ENCODE measurements around the gene AKNAD1.

AKNAD1 gene

DNA sequence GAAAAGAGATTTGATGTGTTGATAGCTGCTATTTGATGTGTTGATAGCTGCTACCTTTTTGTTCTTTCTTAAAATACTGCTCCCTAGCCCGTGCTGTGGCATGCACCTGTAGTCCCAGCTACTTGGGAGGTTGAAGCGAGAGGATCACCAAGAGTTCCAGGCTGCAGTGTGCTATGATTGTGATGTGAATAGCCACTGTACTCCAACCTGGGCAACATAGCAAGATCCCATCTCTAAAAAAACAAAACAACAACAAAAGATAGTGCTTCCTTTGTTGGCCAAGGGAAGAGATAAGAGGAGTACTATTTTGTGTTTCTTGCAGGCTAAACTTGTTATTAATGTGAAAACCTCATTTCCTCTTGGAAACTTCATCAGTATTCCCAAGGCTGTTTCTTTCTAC, 25.9 kb upstream of the AKNAD1 start:
- H3F3A ChIP-seq (ENCODE audit: insufficient read depth, low read length), result no peaks in the 10 kb centered on the region
- H3K36me3 ChIP-seq (replicated peaks; ENCODE audit: insufficient read depth, low read length), result no peaks in the 10 kb centered on the region
- no peak overlapping the region for H3K27ac ChIP-seq (ENCODE audit: low read length)
- no peaks in the 10 kb centered on the region for H3K9me2 ChIP-seq (replicated peaks; ENCODE audit: insufficient read depth, low read length)
- TF ChIP-seq EZH2phosphoT487 (IDR thresholded peaks at IDR 0.05; ENCODE audit: low read length) (no peak), EZH2 (optimal IDR thresholded peaks at IDR 0.05; ENCODE audit: low read depth, low read length) (no peak)
- TF ChIP-seq, protein P1, sequence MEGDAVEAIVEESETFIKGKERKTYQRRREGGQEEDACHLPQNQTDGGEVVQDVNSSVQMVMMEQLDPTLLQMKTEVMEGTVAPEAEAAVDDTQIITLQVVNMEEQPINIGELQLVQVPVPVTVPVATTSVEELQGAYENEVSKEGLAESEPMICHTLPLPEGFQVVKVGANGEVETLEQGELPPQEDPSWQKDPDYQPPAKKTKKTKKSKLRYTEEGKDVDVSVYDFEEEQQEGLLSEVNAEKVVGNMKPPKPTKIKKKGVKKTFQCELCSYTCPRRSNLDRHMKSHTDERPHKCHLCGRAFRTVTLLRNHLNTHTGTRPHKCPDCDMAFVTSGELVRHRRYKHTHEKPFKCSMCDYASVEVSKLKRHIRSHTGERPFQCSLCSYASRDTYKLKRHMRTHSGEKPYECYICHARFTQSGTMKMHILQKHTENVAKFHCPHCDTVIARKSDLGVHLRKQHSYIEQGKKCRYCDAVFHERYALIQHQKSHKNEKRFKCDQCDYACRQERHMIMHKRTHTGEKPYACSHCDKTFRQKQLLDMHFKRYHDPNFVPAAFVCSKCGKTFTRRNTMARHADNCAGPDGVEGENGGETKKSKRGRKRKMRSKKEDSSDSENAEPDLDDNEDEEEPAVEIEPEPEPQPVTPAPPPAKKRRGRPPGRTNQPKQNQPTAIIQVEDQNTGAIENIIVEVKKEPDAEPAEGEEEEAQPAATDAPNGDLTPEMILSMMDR (IDR thresholded peaks at IDR 0.05; ENCODE audit: low read length), result no peak
- H3K9me3 ChIP-seq (replicated peaks; ENCODE audit: insufficient read depth, low read length), result no peaks in the 10 kb centered on the region
- H3K4me3 ChIP-seq (ENCODE audit: low read length), result no peak overlapping the region
- no peaks in the 10 kb centered on the region for H3K4me1 ChIP-seq (ENCODE audit: low read length)
- no peak overlapping the region for H3K4me2 ChIP-seq (ENCODE audit: low read depth, low read length)
- no peaks in the 10 kb centered on the region for H4K20me1 ChIP-seq (ENCODE audit: insufficient read depth, low read length)
- no peak for DNase-seq
- H3K79me2 ChIP-seq (ENCODE audit: low read length), result peaks cover 30% of the 10 kb centered on the region
- no peak overlapping the region for H2AFZ ChIP-seq (ENCODE audit: low read length)
- H3K9ac ChIP-seq (ENCODE audit: low read length), result no peak overlapping the region
- no peaks in the 10 kb centered on the region for H3K27me3 ChIP-seq (replicated peaks; ENCODE audit: insufficient read depth, low read length)

DNA sequence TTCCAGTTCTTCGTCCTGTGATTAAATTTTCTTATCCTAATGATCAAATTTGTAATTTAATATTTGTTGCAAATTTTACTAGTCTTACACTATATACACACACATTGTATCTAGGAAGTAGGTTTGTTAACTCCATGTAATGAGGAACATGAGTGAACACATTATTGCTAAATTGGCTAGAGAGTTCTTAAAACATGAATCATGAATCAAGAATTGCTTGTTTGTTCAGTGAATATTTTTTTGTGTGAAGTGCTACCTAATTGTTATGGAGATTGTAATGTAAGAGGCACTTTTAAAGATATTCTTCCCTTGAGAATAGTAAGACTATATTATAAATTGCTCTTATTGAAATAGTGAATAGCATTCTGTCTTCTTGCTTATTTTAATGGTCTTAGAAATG, 24.5 kb upstream of the AKNAD1 start:
- DNase-seq, result no peak
- Histone ChIP-seq H3K9me3 (replicated peaks; ENCODE audit: insufficient read depth, low read length) (no peaks in the 10 kb centered on the region), H2AFZ (ENCODE audit: low read length) (no peak overlapping the region), H4K20me1 (ENCODE audit: insufficient read depth, low read length) (no peaks in the 10 kb centered on the region), H3K27me3 (replicated peaks; ENCODE audit: insufficient read depth, low read length) (no peaks in the 10 kb centered on the region), H3K4me1 (ENCODE audit: low read length) (no peaks in the 10 kb centered on the region), H3K9ac (ENCODE audit: low read length) (no peak overlapping the region), H3F3A (ENCODE audit: insufficient read depth, low read length) (no peaks in the 10 kb centered on the region), H3K79me2 (ENCODE audit: low read length) (peaks cover 33% of the 10 kb centered on the region), H3K9me2 (replicated peaks; ENCODE audit: insufficient read depth, low read length) (no peaks in the 10 kb centered on the region), H3K4me2 (ENCODE audit: low read depth, low read length) (no peak overlapping the region), H3K36me3 (replicated peaks; ENCODE audit: insufficient read depth, low read length) (no peaks in the 10 kb centered on the region), H3K27ac (ENCODE audit: low read length) (no peak overlapping the region), H3K4me3 (ENCODE audit: low read length) (no peak overlapping the region)
- TF ChIP-seq EZH2phosphoT487 (IDR thresholded peaks at IDR 0.05; ENCODE audit: low read length), result no peak
- TF ChIP-seq, protein P1 (IDR thresholded peaks at IDR 0.05; ENCODE audit: low read length), result no peak
- TF ChIP-seq EZH2 (optimal IDR thresholded peaks at IDR 0.05; ENCODE audit: low read depth, low read length), result no peak

DNA sequence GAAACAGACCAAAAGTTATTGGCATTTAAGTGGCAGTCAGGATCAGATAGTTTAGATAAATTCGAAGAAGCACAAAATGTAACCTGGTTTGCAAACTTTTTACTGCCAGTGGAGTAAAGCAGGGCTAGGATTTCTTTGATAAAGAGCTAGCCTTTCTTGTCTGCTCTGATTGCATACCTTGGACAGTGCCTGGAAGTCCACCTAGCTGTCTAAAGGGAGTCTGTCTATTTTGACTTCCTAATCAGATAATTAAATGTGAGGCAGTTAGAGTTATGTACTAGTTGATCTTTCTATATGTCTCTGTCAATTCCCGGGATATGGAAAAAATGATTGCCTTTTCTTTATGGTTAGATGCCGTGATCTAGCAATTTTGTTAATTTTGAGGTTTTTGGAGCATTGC, 24.0 kb upstream of the AKNAD1 start:
- H3K4me1 ChIP-seq (ENCODE audit: low read length), result no peaks in the 10 kb centered on the region
- TF ChIP-seq EZH2phosphoT487 (IDR thresholded peaks at IDR 0.05; ENCODE audit: low read length), result no peak
- H3K27ac ChIP-seq (ENCODE audit: low read length), result no peak overlapping the region
- H3K9me2 ChIP-seq (replicated peaks; ENCODE audit: insufficient read depth, low read length), result no peaks in the 10 kb centered on the region
- no peak overlapping the region for H2AFZ ChIP-seq (ENCODE audit: low read length)
- no peak for DNase-seq
- no peak overlapping the region for H3K4me3 ChIP-seq (ENCODE audit: low read length)
- no peak overlapping the region for H3K9ac ChIP-seq (ENCODE audit: low read length)
- no peak overlapping the region for H3K4me2 ChIP-seq (ENCODE audit: low read depth, low read length)
- H3K9me3 ChIP-seq (replicated peaks; ENCODE audit: insufficient read depth, low read length), result no peaks in the 10 kb centered on the region
- no peaks in the 10 kb centered on the region for H4K20me1 ChIP-seq (ENCODE audit: insufficient read depth, low read length)
- H3K36me3 ChIP-seq (replicated peaks; ENCODE audit: insufficient read depth, low read length), result no peaks in the 10 kb centered on the region
- no peaks in the 10 kb centered on the region for H3F3A ChIP-seq (ENCODE audit: insufficient read depth, low read length)
- H3K27me3 ChIP-seq (replicated peaks; ENCODE audit: insufficient read depth, low read length), result no peaks in the 10 kb centered on the region
- H3K79me2 ChIP-seq (ENCODE audit: low read length), result peaks cover 33% of the 10 kb centered on the region

DNA sequence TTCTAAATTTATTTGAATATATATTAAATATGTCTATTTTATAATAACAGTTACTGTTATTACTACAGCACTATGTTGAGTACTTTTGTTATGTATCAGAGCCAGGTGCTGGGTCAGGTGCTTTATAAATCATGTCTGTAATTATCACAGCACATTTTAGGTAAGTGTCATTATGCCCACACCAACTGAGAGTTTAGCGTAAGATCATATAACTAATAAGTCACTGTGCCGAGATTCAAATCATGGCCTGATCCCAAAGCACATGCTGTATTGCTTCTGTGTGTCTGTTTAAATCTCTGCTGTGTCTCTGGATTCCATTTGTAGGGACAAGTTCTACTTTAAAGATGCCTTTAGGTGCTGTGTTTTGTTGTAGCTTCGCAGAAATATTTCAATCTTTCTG, 21.8 kb upstream of the AKNAD1 start:
- Histone ChIP-seq H3K4me1 (ENCODE audit: low read length) (no peaks in the 10 kb centered on the region), H3K27me3 (replicated peaks; ENCODE audit: insufficient read depth, low read length) (no peaks in the 10 kb centered on the region), H2AFZ (ENCODE audit: low read length) (no peak overlapping the region), H3K9ac (ENCODE audit: low read length) (no peak overlapping the region), H3K27ac (ENCODE audit: low read length) (no peak overlapping the region), H3K36me3 (replicated peaks; ENCODE audit: insufficient read depth, low read length) (no peaks in the 10 kb centered on the region), H3K9me2 (replicated peaks; ENCODE audit: insufficient read depth, low read length) (no peaks in the 10 kb centered on the region), H3K9me3 (replicated peaks; ENCODE audit: insufficient read depth, low read length) (no peaks in the 10 kb centered on the region), H4K20me1 (ENCODE audit: insufficient read depth, low read length) (no peaks in the 10 kb centered on the region), H3K4me2 (ENCODE audit: low read depth, low read length) (no peak overlapping the region), H3K79me2 (ENCODE audit: low read length) (peaks cover 33% of the 10 kb centered on the region), H3F3A (ENCODE audit: insufficient read depth, low read length) (no peaks in the 10 kb centered on the region), H3K4me3 (ENCODE audit: low read length) (no peak overlapping the region)
- no peak for TF ChIP-seq EZH2phosphoT487 (IDR thresholded peaks at IDR 0.05; ENCODE audit: low read length)
- no peak for TF ChIP-seq EZH2 (optimal IDR thresholded peaks at IDR 0.05; ENCODE audit: low read depth, low read length)
- TF ChIP-seq, protein P1 (IDR thresholded peaks at IDR 0.05; ENCODE audit: low read length), result no peak
- no peak for DNase-seq
